Prostate gland (tissue), 2 donors: ENCODE data around the gene RNU1-2. TPM values are rescaled to one million over a fixed set of nuclear protein-coding genes. Genes with fewer than 3 reads are reported as not detected.

Experiments used
- DNase-seq: peaks from one replicate; pipeline ENCODE4 v3.0.0-alpha.2; 2019; ENCODE audit warnings: low spot score
- H3K27ac ChIP-seq, 2 donors: fragments of 200-600 bp; sonication (generic); 2 replicates each; pipeline ENCODE4 v1.5.1; 2017 to 2019
- H3K27me3 ChIP-seq: fragments of 200-600 bp; sonication (generic); replicated peaks from 2 replicates; pipeline ENCODE4 v1.5.1; 2019; ENCODE audit not compliant: insufficient read depth
- H3K36me3 ChIP-seq, 2 donors: fragments of 200-600 bp; sonication (generic); 1 replicate in 1 of 2; 2 replicates in 1 of 2; pipeline versions ENCODE4 v1.5.1 to v1.8.1; 2017 to 2019
- H3K4me1 ChIP-seq: fragments of 200-600 bp; sonication (generic); replicated peaks from 2 replicates; pipeline ENCODE4 v1.5.1; 2019
- H3K4me3 ChIP-seq, 2 donors: fragments of 200-600 bp; sonication (generic); 2 replicates each; pipeline ENCODE4 v1.5.1; 2017 to 2019
- H3K9me3 ChIP-seq: fragments of 200-600 bp; sonication (generic); 2 replicates; pipeline ENCODE4 v1.5.1; 2017
- CTCF ChIP-seq, 4 experiments: fragments of 200-600 bp in 2 of 4; fragments of 450-650 bp in 2 of 4; sonication (generic) in 2 of 4; IDR thresholded peaks; 1 replicate in 3 of 4; 2 replicates in 1 of 4; pipeline ENCODE4 v1.5.1; 2016 to 2019; ENCODE audit warnings: antibody characterized with exemption in 4 of 4, mild to moderate bottlenecking in 2 of 4, moderate library complexity in 2 of 4
- POLR2A ChIP-seq: fragments of 450-650 bp; IDR thresholded peaks from one replicate; pipeline ENCODE4 v1.6.1; 2016; ENCODE audit warnings: antibody characterized with exemption, mild to moderate bottlenecking
- POLR2AphosphoS5 ChIP-seq: sonication (generic); formaldehyde crosslinking; IDR thresholded peaks from one replicate; pipeline ENCODE4 v1.6.1; 2017; ENCODE audit warnings: antibody characterized with exemption
- WGBS: methylation state at CpG from one replicate; pipeline ENCODE4 v1.1.5; 2018; 5-methylcytosine and 5-hydroxymethylcytosine counted together
- intact Hi-C: fragments of 100-400 bp; cut with DNase I; formaldehyde crosslinking; loops from one replicate; pipeline ENCODE4 v1.14.2; 2022
- total RNA-seq, 2 donors: library from RNA; depleted of rRNA; stranded (reverse); fragments of >200 nt; gene quantifications; one replicate each; pipeline ENCODE4 v1.1.0, GENCODE V29; 2016

RNU1-2 gene
- total RNA-seq, 2 donors from 2014 or later: under 0.01 TPM

DNA sequence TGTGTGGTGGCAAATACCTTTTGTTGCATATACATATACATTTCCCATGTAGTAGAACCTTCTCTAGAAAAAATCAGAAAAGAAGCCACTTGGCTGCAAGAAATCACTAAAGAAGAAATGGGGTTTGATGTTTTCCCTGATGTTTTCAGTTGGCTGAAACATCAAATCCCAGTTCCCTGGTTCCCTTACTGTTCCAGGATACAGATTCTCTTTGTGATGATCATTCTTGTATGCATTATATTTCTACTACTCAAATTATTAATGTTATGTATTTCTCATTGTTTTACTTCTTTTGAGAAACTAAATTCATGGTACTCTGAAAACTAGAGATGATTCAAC is 7.6 kb downstream of the RNU1-2 start:
- Histone ChIP-seq H3K4me1 (no peaks in the 10 kb centered on the region), H3K27ac (peak overlapping the region; percentile 94 to 96), H3K27me3 (no peaks in the 10 kb centered on the region), H3K4me3 (peak overlapping the region; percentile 39 to 40), H3K9me3 (no peaks in the 10 kb centered on the region), H3K36me3 (no peaks in the 10 kb centered on the region)
- TF ChIP-seq CTCF (IDR thresholded peaks at IDR 0.05) (no peak), POLR2A (no peak), POLR2AphosphoS5 (no peak)
- intact Hi-C loops: no loop called here
- DNase-seq: no peak

GRCh38 chr1:16904560-16905109 is 8.9 kb downstream of the RNU1-2 start:
- TF ChIP-seq POLR2AphosphoS5 (peak; percentile 99), POLR2A (peak; percentile 95), CTCF (IDR thresholded peaks at IDR 0.05) (peak in 2 of 4 experiments; percentile 31 to 37)
- under 1% methylated on average over 27 of the region's 27 CpGs for WGBS

GRCh38 chr1:16905110-16905867 is 9.5 kb downstream of the RNU1-2 start:
- Histone ChIP-seq H3K9me3 (no peaks in the 10 kb centered on the region), H3K36me3 (no peaks in the 10 kb centered on the region), H3K4me1 (no peaks in the 10 kb centered on the region), H3K27ac (peak overlapping the region; percentile 94 to 96), H3K4me3 (peak overlapping the region; percentile 39 to 40), H3K27me3 (no peaks in the 10 kb centered on the region)
- DNase-seq: no peak
- 4% methylated on average over 12 of the region's 12 CpGs for WGBS
- intact Hi-C loops: no loop called here
- TF ChIP-seq CTCF (IDR thresholded peaks at IDR 0.05) (no peak), POLR2A (peak; percentile 75), POLR2AphosphoS5 (peak; percentile 92)

More at GRCh38 chr1:16904560-16905109, 8.9 kb downstream of the RNU1-2 start:
- no peaks in the 10 kb centered on the region for H3K27me3 ChIP-seq
- H3K9me3 ChIP-seq: no peaks in the 10 kb centered on the region
- peak; percentile 100 for DNase-seq
- H3K4me1 ChIP-seq: no peaks in the 10 kb centered on the region
- H3K4me3 ChIP-seq: peak overlapping the region; percentile 39 to 40
- no peaks in the 10 kb centered on the region for H3K36me3 ChIP-seq
- intact Hi-C loops: no loop called here
- H3K27ac ChIP-seq: peak overlapping the region; percentile 94 to 96

DNA sequence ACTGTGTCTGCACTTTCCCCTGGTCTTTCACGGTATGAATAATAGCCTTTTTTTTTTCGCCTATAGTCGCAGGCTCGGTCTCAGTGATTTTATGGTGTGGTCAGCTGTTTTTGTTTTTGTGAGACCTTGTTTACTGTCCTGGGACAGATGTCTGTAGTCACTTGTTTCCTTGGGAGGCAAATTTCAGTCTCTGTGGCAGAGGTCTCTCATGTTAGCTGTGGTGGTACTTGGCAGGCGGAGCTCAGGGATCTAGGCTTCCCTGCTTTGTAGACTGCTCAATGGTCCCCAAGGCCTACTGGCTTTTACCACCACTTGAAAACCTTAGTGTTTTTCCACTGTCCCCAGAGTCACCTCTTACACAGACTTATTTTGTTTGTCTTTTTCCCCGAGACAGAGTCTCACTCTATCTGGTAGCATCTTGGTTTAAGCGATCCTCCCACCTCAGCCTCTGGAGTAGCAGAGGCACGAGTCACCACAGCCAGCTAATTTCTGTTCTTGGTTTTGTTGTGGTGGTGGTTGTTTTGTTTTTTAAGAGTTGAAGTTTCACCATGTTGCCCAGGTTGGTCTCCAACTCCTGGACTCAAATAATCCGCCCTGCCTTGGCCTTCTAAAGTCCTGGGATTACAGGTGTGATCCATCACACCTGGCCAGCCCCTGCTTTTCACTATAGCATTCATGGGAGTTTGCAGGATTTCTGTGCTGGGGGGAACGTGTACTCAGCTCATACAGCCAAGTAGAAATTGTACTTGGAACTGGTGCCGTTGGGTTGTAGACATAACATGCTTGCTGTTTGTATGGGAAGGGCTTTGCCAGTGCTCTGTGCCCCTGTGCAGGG is 10.3 kb downstream of the RNU1-2 start:
- Histone ChIP-seq H3K4me3 (no peak overlapping the region), H3K36me3 (no peaks in the 10 kb centered on the region), H3K27ac (peak overlapping the region; percentile 94 to 96), H3K27me3 (no peaks in the 10 kb centered on the region), H3K9me3 (no peaks in the 10 kb centered on the region), H3K4me1 (no peaks in the 10 kb centered on the region)
- 83% methylated on average over 11 of the region's 11 CpGs for WGBS
- intact Hi-C loops: no loop called here
- TF ChIP-seq CTCF (IDR thresholded peaks at IDR 0.05) (no peak), POLR2A (no peak), POLR2AphosphoS5 (no peak)
- no peak for DNase-seq
